Amygdala (tissue), 56 donors: Measurements from ENCODE around the gene PNRC2.
A peak's percentile ranks its signal among the peaks of the same experiment; 100 is the strongest.
"Not testable (repeated sequence)": the region's sequence is repeated elsewhere in the genome, so short reads cannot be mapped to it uniquely, and the experiment has no call there.

Experiments used
- DNase-seq, 56 donors: peaks; one replicate each; lab custom pipeline; 2025; lab: John Stamatoyannopoulos, UW

The PNRC2 gene

DNA sequence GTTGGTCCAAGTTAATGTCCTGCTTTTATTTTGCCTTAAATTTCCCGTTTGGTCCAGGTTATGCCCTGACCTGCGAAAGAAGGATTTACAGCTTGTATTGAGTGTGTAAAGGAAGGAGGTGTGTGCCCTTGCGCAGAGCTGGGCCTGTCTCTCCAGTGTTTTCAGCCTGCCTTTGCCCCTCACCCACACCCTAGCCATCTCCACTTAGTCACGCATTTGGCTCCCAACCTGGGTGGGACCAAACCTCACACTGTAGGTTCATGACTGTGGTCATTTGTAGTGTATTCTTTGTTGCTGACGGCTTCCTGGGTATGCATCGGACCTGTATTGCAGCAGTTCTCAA, 21.1 kb downstream of the PNRC2 start:
- peak in 9 of 56 donors; percentile 1 to 46 (median 11) for DNase-seq

DNA sequence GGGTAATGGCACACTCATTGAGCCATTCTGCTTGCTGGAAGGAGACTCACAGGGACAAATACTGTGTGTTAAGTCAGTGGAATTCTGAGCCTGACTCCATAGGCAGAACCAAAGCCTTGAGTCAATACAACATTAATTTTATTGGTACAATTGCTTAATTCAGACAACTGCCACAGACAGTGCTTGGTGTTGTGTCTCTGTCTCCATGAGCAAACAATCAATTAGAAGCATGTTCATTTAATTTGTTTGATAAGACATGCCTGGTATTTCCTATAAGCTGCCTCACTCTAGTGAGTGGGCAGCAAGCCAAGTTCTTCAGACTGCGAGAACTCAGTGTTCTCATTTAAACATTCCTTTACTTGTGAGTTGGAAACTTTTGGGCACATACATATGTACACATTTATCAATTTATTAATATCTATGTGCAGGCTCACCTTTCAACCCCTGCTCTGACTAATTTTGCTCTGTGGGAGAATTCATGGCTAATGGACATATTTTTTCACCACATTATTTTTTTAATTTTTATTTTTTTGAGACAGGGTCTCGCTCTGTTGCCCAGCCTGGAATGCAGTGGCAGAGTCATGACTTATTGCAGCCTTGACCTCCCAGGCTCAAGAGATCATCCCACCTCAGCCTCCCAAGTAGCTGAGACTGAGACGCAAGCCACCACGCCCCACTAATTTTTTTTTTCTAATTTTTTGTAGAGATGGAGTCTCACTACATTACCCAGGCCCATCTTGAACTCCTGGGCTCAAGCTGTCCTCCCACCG, 25.0 kb downstream of the PNRC2 start:
- DNase-seq: peak in 3 of 56 donors; percentile 1 to 44 (median 24)

DNA sequence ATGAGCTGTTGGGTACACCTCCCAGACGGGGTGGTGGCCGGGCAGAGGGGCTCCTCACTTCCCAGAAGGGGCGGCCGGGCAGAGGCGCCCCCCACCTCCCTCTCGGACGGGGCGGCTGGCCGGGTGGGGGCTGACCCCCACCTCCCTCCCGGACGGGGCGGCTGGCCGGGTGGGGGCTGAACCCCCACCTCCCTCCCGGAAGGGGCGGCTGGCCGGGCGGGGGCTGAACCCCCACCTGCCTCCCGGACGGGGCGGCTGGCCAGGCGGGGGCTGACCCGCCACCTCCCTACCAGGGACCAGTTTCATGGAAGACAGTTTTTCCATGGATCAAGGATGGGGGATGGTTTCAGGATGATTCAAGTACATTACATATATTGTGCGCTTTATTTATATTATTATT, 27.4 kb downstream of the PNRC2 start:
- DNase-seq: not testable (repeated sequence)

DNA sequence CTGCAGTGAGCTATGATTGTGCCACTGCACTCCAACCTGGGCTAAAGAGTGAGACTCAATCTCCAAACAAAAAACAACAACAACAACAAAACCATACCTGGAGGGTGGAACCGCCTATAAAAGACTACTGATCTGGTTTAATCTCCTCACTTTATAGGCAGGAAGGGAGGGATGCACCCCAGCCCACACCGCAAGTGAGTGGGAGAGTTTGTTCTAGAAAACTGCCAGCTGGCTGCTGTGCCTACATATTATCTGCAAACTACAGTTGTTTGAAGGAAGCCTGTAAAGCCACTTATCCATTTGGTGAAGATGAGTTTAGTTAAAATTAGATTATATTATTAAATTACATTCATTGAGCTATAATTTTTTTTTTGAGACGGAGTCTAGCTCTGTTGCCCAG, 29.6 kb downstream of the PNRC2 start:
- DNase-seq: peak in 10 of 56 donors; percentile 1 to 16 (median 5)

DNA sequence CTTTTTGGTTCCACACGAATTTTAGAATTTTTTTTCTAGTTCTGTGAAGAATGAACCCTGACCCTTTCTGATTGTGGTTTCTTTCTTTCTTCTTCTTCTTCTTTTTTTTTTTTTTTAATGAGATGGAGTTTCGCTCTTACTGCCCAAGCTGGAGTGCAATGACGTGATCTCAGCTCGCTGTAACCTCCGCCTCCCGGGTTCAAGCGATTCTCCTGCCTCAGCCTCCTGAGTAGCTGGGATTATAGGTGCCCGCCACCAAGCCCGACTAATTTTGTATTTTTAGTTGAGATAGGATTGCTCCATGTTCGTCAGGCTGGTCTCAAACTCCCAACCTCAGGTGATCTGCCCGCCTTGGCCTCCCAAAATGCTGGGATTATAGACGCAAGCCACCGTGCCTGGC, 32.4 kb downstream of the PNRC2 start:
- DNase-seq: not testable (repeated sequence)

DNA sequence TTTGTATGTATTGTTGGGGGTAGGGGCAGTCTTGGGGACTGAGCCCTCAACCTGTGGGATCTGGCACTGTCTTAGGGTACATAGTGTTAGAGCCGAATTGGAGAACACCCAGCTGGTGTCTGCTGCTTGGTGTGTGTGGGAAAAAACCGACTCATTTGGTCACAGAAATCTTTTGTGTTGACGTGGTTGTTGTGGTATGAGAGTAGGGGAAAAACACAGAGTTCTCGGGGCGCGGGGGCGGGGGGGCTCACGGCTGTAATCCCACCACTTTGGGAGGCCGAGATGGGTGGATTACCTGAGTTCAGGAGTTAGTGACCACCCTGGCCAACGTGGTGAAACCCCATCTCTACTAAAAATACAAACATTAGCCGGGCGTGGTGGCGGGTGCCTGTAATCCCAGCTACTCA, 35.8 kb downstream of the PNRC2 start:
- no peak for DNase-seq

DNA sequence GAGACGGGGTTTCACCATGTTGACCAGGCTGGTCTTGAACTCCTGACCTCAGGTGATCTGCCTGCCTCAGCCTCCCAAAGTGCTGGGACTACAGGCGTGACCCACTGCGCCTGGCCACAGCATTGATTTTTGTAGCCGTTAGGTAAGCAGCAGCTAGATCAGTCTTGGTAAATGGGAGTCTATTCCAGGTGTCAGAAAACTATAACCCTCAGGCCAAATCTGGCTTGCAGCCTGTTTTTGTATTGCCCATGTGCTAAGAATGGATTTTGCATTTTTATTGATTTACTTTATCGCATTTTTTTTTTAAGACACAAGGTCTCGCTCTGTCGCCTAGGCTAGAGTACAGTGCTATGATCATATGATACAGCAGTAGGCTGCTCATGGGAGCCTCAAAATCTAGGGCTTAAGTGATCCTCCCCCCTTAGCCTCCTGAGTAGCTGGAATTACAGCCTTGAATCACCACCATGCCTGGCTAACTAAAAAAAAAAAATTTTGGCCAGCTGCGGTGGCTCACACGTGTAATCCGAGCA, 37.1 kb downstream of the PNRC2 start:
- no peak for DNase-seq

DNA sequence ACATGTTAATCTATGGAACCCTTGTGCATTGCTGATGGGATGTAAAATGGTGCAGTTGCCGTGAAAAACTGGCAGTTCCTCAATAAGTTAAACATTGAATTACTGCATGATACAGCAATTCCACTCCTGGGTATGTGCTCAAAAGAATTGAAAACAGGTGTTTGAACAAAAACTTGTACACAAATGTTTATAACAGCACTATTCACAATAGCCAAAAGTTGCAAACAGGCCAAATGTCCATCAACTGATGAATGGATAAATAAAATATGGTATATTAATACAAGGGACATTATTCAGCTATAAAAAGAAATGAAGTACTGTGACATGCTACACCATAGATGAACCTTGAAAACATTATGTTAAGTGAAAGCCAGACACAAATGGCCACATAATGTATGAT, 38.2 kb downstream of the PNRC2 start:
- DNase-seq: no peak

DNA sequence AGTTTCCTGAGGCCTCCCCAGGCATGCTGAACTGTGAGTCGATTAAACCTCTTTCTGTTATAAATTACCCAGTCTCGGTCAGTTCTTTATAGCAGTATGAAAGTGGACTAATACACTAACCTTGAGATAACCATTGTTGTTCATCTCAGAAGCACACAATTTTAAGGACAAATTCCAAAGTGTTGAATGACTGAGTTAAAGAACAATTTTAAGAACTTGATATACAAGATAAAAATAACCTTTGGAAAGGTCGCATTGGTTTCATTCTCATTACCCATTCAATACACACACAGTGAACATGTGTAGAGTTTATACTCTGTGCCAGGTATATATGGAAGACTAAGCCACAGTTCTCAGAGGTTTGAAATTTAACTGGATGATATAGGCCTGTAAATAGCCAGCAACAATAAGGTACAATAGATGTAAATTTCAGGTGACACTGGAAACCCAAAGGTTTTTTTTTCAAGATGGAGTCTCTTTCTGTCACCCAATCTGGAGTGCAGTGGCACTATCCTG, 39.6 kb downstream of the PNRC2 start:
- DNase-seq: no peak

DNA sequence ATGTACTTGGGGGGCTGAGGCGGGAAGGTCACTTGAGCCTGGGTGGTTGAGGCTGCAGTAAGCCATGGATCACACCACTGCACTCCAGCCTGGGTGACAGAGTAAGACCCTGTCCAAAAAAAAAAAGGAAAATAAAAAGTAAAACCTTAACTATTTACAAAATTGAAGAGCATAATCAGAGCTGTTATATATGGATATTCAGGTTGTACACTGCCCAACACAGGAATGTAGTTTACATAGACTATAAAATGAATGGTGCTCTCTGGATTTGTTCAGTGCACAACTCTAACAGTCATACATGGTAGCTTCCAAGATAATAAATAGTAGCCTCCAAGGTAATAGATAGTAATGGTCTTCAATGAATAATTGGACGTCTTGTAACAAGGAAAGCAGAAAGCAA, 43.1 kb downstream of the PNRC2 start:
- DNase-seq: no peak

DNA sequence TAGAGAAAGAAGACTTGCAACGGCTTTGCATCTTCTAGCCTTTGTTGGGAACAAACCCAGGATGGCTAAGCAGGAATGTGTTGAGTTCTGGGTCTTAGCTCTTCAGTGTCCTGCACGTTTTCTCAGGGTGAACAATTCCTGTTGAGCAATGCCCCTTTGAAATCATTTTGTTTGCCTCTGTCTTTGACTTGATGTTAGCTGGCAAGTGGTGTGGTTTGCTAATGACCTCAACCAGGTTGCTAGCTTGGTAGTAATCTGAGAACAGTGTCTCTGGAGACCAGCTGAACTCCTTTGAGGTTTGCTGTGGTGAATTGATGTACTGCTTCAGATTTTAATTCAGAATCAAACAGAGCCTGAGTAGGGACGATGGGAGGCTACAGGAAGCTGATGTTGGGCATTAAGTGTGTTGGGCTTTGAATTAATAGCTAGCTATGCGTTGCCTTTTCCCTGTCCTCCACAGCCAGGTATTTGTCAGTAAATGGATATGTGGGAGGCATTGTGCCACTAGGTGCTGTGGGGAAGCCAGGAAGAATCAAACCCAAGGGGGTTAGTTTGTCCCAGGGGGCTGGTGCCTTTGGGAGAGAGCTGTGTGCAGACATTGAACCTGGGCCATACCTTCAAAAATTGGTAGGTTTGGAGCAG, 43.8 kb downstream of the PNRC2 start:
- DNase-seq: no peak

DNA sequence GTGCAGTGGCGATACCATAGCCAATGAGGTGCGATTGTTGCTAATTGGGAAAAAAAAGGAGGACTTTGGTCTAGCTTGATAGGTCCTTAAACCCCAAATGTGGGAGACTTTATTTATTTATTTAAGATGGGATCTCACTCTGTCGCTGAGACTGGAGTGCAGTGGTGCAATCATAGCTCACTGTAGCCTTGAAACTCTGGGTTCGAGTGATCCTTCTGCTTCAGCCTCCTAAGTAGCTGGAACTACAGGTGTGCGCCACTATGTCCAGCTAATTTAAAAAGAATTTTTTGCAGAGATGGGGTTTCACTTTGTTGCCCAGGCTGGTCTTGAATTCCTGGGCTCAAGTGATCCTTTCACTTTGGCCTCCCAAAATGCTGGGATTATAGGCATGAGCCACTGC, 44.5 kb downstream of the PNRC2 start:
- no peak for DNase-seq

DNA sequence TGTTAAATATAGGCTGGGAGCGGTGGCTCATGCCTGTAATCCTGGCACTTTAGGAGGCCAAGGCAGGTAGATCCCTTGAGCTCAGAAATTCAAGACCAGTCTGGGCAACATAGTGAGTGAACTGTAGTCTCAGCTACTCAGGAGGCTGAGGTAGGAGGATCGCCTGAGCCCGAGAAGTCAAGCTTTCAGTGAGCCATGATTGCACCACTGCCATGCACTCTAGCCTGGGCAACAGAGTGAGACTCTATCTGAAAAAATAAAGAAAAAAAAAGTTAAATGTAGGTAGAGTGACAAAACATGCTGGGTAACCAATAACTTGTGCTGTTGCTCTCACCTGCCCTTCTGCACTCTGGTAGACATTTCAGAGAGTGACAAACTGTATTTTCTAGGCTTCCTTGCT, 45.5 kb downstream of the PNRC2 start:
- no peak for DNase-seq

DNA sequence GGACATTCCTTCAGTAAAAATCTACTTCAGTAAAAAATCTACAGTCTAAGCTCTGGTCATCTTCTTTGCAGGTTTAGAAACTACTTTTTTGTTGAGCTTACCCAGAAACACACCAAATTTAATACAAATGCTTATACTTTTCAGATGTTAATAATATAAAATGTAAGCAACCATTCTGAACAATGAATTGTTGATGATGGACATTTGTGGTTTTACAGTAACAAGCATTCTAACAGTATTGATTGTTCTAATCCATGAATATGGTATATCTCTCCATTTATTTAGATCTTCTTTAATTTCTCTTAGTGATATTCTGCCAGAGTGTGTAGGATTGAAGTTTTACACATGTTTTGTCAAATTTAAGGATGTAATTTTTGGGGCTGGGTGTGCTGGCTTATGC, 47.5 kb downstream of the PNRC2 start:
- DNase-seq: no peak

DNA sequence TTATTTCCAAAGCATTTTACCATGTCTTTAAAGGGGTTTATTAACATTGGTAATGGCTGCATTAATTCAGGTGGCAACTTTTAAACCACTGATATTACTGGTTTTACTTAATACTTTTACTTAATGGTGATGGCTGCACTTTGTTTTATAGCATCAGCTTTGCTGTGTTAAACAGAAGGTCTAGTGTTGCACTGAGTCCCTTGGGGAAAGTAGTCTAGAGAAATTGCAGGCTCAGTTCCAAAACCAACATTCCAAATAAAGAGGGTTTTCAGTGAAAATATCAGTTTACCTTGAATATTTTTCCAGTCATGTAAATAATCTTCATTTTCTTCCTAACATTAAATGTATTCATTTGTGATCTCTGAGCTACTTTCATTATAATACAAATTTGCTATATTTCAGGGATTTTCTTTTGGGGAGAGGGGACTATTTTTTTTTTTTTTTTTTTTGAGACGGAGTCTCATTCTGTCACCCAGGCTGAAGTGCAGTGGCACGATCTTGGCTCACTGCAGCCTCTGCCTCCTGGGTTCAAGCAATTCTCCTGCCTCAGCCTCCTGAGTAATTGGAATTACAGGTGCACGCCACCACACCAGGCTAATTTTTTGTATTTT, 49.1 kb downstream of the PNRC2 start:
- not testable (repeated sequence) for DNase-seq

DNA sequence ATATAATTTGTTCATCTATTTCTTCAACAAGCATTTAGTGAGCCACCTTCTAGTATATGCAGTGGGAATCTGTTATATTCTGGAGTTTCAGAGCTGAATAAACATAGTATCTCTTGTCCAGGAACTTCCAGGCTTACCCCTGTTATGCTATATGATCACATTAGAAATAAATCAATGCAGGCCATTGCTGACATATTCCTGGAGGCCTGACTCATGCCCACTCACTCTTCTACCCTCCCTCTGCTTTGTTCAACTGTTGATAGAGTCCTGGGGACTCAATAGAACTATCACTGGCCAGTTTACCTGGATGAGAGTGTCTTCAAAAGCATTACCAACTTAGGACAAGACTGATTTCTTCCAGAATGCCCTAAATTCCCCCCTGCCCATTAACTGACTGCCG, 49.8 kb downstream of the PNRC2 start:
- no peak for DNase-seq

DNA sequence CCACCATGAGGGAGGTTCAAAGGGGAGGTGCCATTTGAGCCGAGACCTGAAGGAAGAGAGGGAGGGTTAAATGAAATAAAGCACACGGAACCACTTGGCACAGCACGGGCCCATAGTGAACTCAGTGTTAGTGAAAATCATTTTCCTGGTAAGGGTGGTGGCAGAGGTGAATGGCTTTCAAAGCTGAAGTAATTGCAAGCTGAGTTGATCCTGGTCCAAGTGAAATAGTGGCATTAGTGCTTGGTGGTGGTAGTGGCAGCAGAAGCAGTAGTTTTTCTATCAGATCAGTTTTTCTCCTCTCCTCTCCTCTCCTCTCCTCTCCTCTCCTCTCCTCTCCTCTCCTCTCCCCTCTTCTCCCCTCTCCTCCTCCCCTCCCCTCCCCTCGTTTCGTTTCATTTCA, 51.0 kb downstream of the PNRC2 start:
- DNase-seq: no peak

DNA sequence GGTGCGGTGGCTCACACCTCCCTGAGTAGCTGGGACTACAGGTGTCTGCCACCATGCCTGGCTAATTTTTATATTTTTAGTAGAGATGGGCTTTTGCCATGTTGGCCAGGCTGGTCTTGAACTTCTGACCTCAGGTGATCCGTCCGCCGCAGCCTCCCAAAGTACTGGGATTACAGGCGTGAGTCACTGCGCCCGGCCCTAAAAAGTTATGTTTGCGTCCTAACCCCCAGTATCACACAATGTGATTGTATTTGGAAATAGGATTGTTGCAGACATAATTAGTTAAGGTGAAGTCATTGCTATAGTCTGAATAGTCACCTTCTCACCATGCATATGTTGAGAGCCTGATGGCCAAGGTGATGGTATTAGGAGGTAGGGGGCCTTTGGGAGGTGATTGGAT, 53.2 kb downstream of the PNRC2 start:
- DNase-seq: not testable (repeated sequence)
